ENCODE data around the gene FGF3.
"Not testable (repeated sequence)": the region's sequence is repeated elsewhere in the genome, so short reads cannot be mapped to it uniquely, and the experiment has no call there.

Gene FGF3

GRCh38 chr11:69773626-69774353, 45.4 kb downstream of the FGF3 start:
- DNase-seq (ENCODE audit: low spot score): no peak

GRCh38 chr11:69771466-69771865, 47.8 kb downstream of the FGF3 start:
- DNase-seq (ENCODE audit: low spot score): no peak

- DNase-seq (ENCODE audit: low spot score): no peak
Measured at GRCh38 chr11:69770540-69770939, 48.7 kb downstream of the FGF3 start.

DNA sequence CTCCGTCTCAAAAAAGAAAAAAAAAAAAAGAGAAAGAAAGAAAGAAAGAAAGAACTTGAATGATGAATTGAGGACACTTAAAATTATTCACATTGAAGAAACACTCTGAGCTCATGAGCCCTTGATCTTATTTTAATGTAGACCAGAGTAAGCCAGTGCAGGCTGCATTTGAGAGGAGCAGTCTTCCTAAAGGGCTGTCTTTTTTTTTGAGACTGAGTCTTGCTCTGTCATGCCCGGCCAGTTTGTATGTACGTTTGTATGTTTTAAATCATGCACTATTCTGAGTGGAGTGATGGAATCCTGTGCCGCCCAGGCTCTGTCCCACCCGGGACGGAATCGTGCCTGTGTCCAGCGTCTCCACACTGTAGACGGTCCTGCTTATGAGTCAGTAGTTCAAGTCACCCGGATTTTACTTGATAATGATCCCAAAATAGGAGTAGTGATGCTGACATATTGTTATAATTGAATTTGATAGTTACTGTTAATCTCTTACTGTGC, 53.7 kb downstream of the FGF3 start:
- no peak for DNase-seq (ENCODE audit: low spot score)

DNA sequence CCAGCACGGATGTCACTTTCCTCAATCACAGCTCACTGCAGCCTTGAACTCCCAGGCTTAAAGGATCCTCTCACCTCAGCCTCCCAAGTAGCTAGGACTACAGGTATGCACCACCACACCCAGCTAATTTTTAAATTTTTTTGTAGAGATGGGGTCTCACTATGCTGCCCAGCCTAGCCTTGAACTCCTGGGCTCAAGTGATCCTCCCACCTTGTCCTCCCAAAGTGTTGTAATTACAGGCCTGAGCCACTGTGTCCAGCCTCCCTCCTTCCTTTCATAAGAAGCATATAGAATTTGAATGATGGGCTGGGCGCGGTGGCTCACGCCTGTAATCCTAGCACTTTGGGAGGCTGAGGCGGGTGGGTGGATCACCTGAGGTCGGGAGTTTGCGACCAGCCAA, 54.3 kb downstream of the FGF3 start:
- DNase-seq (ENCODE audit: low spot score): not testable (repeated sequence)

- DNase-seq (ENCODE audit: low spot score): no peak
Measured at GRCh38 chr11:69760319-69760718, 58.9 kb downstream of the FGF3 start.

All from AG20443 (cell line).